ENCODE data around the gene ST6GALNAC5.

Gene ST6GALNAC5

DNA sequence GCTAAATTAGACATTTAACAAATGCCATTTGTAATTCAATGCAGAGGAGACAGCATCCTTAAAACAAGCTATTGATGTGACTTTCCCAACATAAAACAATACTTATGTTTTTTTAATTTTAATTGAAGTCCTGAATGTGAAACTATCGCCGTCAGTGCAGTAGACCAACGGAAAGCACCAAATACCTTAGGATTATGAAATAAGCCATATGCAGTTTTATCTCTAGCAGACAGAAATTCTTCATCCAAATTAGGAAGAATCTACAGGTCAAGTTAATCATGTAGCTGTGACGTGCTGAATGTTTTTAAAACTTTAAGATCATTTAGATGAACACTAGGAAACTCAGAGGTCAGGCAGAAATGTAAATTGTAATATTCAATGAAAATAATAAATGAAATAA is 714 bp upstream of the ST6GALNAC5 start:
- DNase-seq (ENCODE audit: low read depth) = peak; percentile 29

DNA sequence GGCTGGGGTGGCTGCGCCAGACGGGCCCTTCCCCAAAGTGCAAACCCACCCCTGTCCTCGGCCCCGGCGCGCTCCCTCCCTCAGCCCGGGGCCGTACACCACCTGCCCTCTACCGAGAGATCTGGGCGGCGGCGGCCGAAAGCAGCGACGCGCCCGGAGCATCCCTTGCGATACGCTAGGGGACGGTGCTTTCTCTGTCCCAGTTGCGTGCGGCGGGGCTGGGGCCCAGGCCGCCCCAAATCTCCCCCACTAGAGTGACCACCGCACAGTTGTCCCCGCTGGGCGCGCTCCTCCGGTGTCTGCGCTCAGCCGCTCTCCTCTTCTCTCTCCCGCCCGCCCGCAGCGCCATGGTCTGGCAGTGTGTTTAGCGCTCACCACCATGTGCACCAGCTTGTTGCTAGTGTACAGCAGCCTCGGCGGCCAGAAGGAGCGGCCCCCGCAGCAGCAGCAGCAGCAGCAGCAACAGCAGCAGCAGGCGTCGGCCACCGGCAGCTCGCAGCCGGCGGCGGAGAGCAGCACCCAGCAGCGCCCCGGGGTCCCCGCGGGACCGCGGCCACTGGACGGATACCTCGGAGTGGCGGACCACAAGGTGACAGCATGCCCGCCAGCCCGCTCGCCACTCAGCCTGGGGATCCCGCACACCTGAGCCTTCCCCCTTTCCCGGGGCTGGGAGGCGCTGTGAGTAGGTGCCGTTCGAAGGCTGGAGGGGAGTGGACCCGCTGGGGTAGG is 1.0 kb downstream of the ST6GALNAC5 start:
- peak; percentile 68 for DNase-seq (ENCODE audit: low read depth)

DNA sequence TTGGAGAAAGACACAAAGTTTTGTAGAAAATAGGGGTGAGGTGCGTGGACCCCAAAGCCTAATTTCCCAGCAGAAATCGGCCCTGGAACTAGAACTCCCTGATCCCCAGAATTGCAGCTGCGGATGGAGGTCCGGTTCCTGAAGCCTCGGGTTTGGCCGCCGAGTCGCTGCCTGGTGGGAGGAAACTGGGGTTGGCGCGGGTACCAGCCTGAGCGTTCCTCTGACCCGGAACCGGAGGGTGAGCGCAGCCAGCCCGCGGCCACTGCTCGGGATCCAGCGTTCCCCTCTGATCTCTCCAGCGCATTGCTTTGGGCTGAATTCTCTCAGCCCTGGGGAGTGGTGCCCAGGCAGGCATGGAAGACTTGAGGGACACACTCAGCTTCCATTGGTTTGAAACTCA is 1.6 kb downstream of the ST6GALNAC5 start:
- DNase-seq (ENCODE audit: low read depth) = no peak

DNA sequence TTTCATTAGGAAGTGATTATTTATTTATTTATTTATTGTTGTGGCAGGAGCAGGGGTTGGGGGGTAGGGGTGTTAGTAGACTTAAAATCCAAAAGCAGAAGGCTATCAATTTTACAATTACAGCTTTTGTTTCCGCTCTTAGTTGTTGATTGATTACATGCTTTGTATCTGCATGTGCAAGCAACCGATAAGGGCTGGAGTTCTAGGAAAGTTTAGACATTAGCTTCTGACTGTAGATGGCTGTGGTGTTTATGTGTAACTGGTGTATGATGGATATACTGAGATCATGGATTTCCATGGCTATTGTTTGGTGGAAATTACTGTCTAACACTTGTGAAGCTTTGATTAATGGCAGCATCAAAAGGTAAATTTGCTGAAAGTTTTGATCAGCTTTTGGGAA is 2.8 kb downstream of the ST6GALNAC5 start:
- DNase-seq (ENCODE audit: low read depth) = no peak

DNA sequence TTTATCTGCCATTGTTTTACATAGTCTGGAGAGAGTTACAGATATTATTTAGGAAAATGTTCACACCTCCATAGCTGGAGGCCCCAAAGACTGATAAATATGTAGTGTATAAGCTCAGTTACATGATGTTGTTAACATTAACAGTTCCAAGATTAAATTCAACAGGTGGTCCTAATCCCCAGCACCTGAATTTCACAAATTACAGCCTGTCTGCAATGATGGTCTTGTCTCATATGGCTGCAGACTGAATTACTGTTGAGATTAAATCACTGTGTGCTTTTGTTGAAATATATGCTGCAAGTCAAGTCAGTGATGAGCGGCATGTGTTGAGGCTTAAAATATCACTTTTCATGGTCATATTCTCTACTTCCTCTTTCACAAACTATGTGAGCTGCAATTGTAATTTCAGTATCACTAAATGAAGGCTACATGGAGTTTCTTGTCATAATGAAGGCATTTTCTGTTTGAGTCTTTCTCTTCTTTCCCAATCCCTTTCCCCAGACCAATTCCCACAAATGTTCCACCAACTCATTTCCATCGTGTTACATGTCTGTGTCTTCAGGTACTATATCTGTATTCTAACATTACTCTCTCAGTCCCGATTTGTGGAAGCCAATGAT is 4.2 kb downstream of the ST6GALNAC5 start:
- DNase-seq (ENCODE audit: low read depth) = no peak

DNA sequence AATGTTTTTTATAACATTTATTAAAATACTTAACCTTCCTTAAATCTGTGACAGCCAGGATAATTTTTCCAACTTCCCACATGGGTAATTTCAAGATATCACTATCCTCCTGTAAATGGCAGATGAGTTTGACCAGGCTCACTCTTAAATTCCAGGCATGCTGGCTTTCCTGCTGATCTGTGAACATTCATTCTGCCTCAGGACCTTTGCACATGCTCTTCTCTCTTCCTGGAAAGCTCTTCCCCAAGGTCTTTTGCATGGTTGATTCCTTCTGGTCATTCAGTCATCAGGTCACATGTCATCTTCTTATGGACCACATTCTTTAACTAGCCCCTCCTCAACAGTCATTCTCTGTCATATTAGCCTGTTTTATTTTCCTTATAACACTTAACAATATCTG is 5.7 kb downstream of the ST6GALNAC5 start:
- no peak for DNase-seq (ENCODE audit: low read depth)

DNA sequence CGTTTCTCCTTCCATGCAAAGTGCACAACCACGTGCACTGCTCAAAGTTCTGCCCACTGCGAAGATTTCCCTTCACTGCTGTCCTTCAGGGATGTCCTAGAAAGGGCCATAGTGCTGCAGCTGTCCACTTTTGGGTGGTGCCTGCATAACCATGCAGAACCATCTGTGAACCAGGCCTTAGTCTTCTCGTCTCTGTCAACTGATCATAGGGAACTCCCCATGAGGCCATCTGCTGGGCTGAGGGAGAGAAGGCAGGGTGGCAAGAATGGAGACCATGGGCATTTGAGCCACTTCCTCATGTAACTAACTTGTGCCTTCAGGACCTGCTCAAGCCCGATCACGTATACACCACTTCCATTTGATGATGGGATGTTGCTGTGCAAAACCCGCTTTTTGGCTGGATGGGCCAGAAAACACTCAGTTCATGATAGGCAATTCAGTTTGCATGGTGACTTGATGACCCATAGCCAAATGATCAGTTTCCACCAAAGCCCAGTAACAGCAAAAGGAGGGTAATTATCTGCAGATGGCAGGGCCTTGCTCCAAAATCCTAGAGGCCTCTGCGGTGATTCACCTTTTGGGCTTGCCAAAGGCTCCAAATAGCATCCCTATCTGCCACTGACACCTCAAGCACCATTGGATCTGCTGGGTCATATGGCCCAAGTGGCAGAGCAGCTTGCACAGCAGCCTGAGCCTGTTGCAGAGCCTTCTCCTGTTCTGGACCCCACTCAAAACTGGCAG is 9.5 kb downstream of the ST6GALNAC5 start:
- DNase-seq (ENCODE audit: low read depth) = peak; percentile 62

DNA sequence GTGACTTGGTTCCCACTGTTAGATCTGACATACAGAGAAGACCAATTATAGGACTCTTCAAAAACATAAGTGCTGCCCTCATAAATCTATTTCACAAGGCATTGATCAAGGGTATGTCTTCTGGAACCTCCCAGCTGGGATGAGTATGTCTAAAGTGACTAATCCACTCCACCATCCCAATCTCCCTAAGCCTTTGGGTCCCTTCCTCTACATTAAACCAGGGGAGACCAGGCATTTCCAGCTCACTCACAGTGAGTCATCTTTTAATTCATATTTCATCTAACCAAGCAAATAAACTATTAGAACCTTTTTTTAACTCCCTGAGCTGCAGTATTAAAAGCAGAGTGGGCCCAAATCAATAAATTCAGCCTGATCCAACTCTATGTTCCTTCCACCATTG is 11.7 kb downstream of the ST6GALNAC5 start:
- DNase-seq (ENCODE audit: low read depth) = peak; percentile 48

DNA sequence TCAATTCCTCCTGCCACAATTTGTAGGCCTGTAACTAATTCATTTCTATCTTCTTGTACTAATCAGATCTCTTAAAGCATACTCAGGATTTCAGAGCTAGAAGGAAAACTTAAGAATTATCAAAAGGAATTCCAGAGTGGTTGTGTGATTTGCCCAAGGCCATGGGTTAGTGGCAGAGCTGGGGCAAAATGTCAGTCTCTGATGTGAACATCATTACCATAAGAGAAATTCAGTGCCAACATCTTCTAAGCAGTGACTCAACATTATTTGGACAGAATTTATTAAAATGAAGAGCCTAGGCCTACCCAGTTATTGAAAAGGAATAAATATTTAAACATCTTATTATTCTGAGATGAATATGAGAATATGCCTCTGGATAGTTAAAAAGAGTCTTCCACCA is 14.5 kb downstream of the ST6GALNAC5 start:
- DNase-seq (ENCODE audit: low read depth) = peak; percentile 48

DNA sequence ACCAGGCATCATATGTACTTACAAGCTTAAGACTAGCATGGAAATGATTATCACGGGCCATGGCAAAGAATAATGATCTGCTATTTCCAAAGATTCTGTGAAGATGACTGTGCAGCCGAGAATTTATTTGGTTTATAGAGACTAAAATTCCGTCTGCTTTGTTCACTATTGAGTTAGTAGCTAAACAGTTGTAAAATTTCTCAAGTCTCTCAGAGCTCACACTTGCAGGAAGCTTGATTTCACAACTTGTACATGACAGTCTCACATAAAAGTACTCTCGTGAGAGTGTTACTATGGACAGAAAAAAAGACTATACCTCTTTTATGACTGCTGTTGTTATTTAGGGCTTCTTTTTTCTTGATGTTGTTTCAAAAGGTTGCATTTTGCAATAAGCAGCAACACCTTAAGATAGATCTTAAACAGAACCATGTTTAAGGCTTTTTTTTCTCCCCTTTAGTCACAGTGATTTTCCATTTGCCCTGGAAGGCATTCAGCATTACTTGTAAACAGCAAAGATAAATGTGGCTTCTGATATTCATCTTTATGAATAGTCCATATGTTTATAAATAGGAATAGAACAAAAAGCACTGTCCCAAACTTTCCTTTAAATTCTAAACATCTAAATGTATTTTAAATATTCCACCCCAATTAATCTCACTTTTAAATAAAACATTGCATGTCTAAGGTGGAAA is 24.8 kb downstream of the ST6GALNAC5 start:
- DNase-seq (ENCODE audit: low read depth) = peak; percentile 81

DNA sequence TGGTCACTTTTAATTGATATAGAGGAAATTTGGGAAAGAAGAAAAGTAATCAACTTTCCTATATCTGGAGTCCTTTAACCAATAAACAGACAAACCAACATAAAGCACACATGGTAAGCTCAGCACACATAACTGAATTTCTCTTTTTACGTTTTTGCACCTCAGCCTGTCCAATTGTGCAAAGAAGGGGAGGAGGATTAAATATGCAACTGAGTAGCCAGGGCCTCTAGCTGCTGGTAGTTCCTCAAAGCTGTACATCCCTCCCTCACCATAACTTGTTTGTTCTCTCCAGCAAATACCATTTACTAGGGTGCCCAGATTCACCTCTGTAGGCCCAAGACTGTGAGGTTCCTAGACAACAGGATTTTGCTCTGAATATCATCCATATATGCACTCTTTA is 25.4 kb downstream of the ST6GALNAC5 start:
- no peak for DNase-seq (ENCODE audit: low read depth)

DNA sequence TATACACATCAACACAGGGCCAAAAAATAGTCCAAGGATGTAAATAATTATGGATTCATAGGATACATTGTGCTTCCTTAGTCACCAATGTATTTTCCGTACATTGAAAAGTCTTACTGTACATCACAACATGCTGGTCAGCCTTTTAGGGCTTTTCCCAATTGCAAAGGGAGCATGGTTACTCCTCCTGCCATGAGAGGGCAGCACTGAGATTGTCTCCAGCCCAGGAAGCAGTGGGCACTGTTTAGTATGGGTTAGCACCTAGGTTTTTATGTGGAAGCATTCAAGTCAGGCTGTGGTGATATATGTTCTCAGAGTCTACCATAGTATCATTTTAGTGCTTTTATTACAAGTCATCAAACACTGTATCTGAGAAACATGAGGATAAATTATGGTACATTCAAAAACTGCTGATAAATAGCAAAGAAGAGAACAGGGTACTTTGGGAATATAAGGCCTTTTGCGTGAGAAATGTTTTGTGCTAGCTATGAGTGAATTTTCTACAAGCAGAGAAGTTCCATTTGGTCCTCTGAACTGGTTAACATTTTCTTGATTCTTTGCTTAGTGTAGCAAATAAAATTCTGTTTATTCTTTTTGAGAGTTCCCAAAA is 34.0 kb downstream of the ST6GALNAC5 start:
- peak; percentile 75 for DNase-seq (ENCODE audit: low read depth)

DNA sequence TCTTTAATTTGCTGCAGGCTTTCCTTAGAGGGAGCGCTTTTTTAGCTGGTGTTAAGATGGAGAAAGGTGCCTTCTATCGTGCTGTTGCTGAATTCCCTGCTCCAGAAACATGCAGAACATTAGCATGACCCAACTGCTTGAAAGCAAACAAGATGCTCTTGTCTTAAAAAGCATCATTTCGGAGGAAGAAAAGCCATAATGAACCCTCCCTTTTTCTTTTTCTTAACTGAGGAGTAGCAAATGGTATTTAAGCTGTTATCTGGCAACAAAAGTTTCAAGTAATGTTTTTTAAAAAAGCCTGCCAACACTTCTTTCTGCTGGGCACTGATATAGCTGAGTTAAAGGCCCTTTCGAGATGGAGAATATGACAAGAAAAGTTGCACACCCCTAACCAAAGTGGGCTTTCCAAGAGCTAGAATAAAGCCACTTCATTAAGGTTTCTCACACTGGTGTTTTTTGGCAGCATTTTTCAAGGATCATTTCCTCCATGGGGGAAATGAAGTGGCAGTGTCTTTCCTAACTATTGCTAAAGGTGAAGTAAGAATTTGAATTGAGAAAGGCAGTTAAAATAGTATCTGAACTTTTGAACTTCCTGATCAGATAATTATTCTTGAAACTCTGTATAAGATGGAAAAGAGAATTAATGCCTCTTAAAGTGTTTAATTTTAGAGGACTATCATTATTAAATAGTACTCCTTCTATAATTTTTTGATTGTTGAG is 38.8 kb downstream of the ST6GALNAC5 start:
- DNase-seq (ENCODE audit: low read depth) = no peak

DNA sequence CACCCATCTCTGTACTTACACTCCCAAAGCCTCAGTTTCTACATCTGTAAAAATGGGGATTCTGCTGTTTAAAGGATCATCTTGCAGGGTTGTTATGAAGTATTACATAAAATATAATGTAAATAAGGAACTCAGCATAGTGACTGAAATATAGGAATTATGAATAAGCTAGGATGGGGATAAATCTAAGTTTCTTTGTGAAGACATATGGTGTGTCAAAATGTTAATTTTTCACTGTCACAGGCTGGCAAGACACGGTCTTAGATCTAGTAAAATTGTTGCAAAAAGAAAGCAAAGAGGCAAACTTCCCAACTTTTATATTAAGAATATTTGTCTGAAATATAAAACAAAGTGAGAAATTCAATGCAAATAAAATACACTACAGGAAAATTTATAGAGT is 42.0 kb downstream of the ST6GALNAC5 start:
- DNase-seq (ENCODE audit: low read depth) = no peak

DNA sequence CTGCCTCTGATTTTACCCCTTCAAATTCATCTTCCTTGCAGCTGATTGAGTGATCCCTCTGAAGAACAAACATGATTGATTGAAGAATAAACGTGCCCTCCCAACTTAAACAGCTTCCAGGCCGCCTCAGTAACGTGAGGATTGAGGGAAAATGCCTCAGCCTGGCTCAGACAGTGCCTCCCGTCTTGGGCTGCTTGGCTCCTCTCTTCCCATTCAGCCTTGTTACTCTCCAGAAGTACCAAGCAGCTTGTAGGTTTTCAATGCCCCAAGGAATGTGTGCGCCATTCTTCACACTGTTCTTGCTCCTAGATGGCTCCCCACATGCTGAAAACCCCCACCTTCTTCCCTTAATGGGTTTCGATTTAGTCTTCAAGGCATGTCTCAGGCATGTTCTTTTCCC is 51.8 kb downstream of the ST6GALNAC5 start:
- DNase-seq (ENCODE audit: low read depth) = no peak

DNA sequence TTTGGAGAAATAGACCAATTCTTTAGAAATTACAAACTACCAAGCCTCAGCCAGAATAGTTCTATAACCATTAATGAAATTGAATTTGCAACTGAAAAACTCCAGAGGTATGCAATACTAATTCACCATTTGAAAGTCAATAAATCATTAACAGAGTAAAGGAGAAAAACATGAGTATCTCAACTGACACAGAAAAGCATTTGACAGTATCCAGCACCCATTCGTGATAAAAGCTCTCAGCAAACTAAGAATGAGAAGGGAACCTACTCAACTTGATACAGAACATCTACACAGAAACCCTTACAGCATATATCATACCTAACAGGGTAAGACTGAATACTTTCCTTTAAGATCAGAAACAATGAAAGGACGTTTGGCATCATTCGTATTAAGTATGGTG is 54.3 kb downstream of the ST6GALNAC5 start:
- DNase-seq (ENCODE audit: low read depth) = no peak

DNA sequence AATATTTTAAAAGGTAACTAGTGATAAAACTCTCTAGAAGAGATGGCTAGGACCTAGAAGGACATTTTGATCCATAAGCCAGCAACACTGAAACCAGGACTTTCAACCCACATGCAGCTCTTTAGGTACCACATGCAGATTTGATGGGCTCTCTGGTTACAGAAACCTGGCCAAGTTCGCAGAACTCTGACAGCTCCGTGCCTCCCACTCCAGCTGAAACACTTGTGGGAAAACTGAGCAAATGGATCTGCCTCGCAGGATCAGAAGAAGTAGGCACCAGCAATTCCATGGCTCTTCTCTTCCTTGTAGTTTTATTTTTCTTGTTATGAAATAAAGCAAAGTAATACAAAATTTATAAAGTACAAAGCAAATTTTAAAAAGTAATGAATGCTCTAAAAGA is 58.5 kb downstream of the ST6GALNAC5 start:
- DNase-seq (ENCODE audit: low read depth) = no peak

DNA sequence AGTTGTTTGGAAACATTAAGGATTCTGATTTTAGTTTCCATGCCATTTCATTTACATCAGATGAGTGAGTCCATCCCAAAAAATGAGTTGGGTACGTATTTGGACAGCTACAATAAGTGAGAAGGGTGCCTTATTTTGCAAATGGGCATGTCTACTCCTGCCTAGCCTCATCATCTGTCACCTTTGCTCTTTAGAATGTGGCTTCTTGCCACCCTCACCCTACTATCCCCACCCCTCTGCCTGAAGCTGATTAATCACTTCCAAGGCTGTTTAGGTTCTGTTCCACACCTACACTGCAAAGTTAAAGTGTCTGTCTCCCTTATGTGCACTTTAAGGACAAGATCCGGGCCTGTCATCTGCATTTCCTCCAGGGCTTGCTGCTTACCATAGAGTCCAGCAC is 61.2 kb downstream of the ST6GALNAC5 start:
- no peak for DNase-seq (ENCODE audit: low read depth)

DNA sequence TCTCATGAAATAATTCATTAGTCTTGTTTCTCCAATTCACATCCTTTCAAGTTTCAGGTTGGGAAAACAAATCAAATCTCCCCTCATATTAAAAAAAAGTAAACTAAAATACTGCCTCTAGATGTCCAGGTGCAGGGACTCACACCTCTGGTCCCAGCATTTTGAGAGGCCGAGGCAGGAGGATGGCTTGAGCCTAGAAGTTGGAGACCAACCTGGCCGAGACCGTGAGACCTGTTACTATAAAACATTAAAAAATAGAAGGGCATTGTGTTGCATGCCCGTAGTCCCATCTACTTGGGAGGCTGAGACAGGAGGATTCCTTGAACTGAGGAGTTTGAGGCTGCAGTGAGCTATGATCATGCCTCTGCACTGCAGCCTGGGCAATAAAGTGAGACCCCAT is 61.9 kb downstream of the ST6GALNAC5 start:
- no peak for DNase-seq (ENCODE audit: low read depth)

DNA sequence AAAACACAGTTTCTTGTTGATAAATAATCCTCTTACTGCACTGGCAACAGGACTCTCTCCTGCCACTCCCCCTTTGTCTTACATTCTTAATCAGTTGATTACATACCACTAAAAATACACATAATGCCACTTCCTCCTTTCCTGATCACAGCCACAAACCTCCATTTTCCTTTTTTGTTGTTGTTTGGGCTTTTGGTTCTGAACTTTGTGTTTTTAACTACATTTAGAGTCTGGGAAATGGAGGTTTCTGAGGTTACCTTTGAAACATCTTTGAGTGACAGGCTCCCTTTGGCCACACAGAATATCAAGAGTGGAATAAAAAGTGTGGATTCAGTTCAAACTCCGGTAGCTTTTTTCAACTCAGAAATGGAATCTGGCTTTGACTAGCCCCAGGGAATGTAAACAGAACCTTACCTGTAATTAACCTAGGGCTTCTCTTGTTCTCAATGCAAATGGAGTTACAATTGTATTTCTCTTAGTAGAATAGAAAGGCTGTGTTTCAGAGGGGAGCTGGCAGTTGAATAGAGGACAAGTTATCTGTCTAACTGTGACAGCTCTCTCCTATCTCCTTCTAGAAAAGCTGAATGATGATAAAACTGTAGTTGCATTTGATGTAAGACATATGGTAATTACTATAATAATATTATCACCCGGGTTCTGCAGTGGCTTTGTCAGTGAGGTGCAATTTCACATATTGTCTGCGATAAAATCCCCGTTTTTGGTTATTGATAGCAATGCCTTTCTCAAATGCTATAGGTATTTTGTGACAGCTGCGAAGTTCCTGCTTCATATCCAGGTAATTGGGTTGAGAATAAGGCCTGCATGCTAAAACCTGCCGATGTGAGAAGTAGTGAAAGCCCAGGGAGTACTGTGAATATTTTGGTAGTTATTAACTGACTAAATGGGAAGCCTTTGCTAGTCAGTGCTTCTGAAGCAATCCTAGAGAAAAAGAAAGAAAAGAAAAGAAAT is 66.9 kb downstream of the ST6GALNAC5 start:
- no peak for DNase-seq (ENCODE audit: low read depth)

All from EH (cell line).